K562 (cell line): Measurements from ENCODE around the gene BACE2. TPM values are rescaled to one million over a fixed set of nuclear protein-coding genes. Genes with fewer than 3 reads are reported as not detected.

Experiments
- ATAC-seq: fragments of 200-7000 bp; cut with Tn5 transposase; 3 replicates; pipeline ENCODE4 v1.9.1; 2020; ENCODE audit warnings: moderate library complexity
- BruUV-seq: library from RNA; stranded (reverse); fragments of 400-500 nt; replicated peaks from 2 replicates; lab custom pipeline; 2021; lab: Mats Ljungman, UMichigan
- CTCF ChIA-PET: fragments of 300-600 bp; formaldehyde crosslinking; extraction: SDS; loops from one replicate; lab custom pipeline; 2021; ENCODE audit warnings: low intra/inter-chr PET ratio; lab: Yijun Ruan, JAX
- POLR2A ChIA-PET: fragments of 300-600, 350-650 bp; sonication (Branson Sonifier 250); formaldehyde crosslinking; extraction: SDS; loops from one replicate; lab custom pipeline; 2021; ENCODE audit warnings: antibody characterized with exemption, inconsistent platforms; lab: Yijun Ruan, JAX
- DNase-seq, 4 experiments: peaks; one replicate each; pipeline versions ENCODE4 v3.0.0 to v3.0.0-alpha.2; 2011 to 2018; ENCODE audit warnings: low spot score in 3 of 4, mixed read lengths in 3 of 4; ENCODE audit errors: extremely low read depth in 1 of 4
- FAIRE-seq: peaks from 2 replicates; lab custom pipeline; 2011; peaks lifted over from hg19 to GRCh38; lab: Jason Lieb, UNC
- H2AFZ ChIP-seq: 2 replicates; pipeline ENCODE4 v1.6.0; 2011; ENCODE audit warnings: low read depth, low read length, control low read depth, inconsistent platforms
- H3K27ac ChIP-seq: fragments of 200-600 bp; 3 replicates; pipeline ENCODE4 v1.8.0; 2011; ENCODE audit warnings: low read depth, mild to moderate bottlenecking, control low read depth, inconsistent platforms, low read length, moderate library complexity, mixed read lengths; ENCODE audit errors: extremely low read depth
- H3K27me3 ChIP-seq, 2 experiments: fragments of 300-600 bp in 1 of 2; 2 replicates in 1 of 2; 3 replicates in 1 of 2; pipeline versions ENCODE4 v1.6.0 to v1.8.0; 2011; ENCODE audit warnings: inconsistent platforms in 2 of 2, low read length in 2 of 2, mild to moderate bottlenecking in 1 of 2, mixed read lengths in 1 of 2, moderate library complexity in 1 of 2; ENCODE audit not compliant: control insufficient read depth in 2 of 2, insufficient read depth in 2 of 2
- H3K36me3 ChIP-seq: fragments of 300-600 bp; 3 replicates; pipeline ENCODE4 v1.8.0; 2011; ENCODE audit warnings: mild to moderate bottlenecking, low read length, inconsistent platforms; ENCODE audit not compliant: control insufficient read depth, insufficient read depth
- H3K4me1 ChIP-seq, 2 experiments: fragments of 200-600 bp in 1 of 2; replicated peaks in 1 of 2; 2 replicates in 1 of 2; 3 replicates in 1 of 2; pipeline versions ENCODE4 v1.5.1 to v1.8.0; 2011; ENCODE audit warnings: inconsistent platforms in 2 of 2, low read length in 2 of 2, mild to moderate bottlenecking in 1 of 2, mixed read lengths in 1 of 2, moderate library complexity in 1 of 2; ENCODE audit not compliant: control insufficient read depth in 2 of 2, insufficient read depth in 2 of 2
- H3K4me2 ChIP-seq: 2 replicates; pipeline ENCODE4 v1.6.1; 2011; ENCODE audit warnings: low read length, control low read depth, inconsistent platforms, mixed read lengths; ENCODE audit not compliant: insufficient read depth
- H3K4me3 ChIP-seq: fragments of 200-600 bp; sonication (generic), shearing (Covaris generic); 2 replicates; pipeline ENCODE4 v1.5.1; 2016; ENCODE audit warnings: control low read depth, inconsistent platforms
- H3K79me2 ChIP-seq: fragments of 200-600 bp; 3 replicates; pipeline ENCODE4 v1.8.0; 2011; ENCODE audit warnings: low read length, inconsistent platforms; ENCODE audit not compliant: control insufficient read depth, insufficient read depth
- H3K9ac ChIP-seq, 2 experiments: 2 replicates each; pipeline versions ENCODE4 v1.6.0 to v1.6.1; 2011; ENCODE audit warnings: low read depth in 2 of 2, low read length in 2 of 2, control low read depth in 1 of 2, inconsistent platforms in 1 of 2, mild to moderate bottlenecking in 1 of 2, mixed read lengths in 1 of 2; ENCODE audit not compliant: insufficient read depth in 1 of 2
- H3K9me1 ChIP-seq: one replicate; pipeline ENCODE4 v1.6.0; 2011; ENCODE audit warnings: inconsistent platforms, mild to moderate bottlenecking, low read length, moderate library complexity; ENCODE audit not compliant: control insufficient read depth, insufficient read depth
- H3K9me3 ChIP-seq: replicated peaks from 2 replicates; pipeline ENCODE4 v1.5.1; 2011; ENCODE audit warnings: low read depth, low read length, inconsistent platforms; ENCODE audit not compliant: control insufficient read depth, insufficient read depth
- H4K20me1 ChIP-seq: replicated peaks from 2 replicates; pipeline ENCODE4 v1.6.1; 2011; ENCODE audit warnings: low read length, inconsistent platforms, mixed read lengths; ENCODE audit not compliant: control insufficient read depth, insufficient read depth
- ASH1L ChIP-seq: fragments of 450-650 bp; IDR thresholded peaks from 2 replicates; pipeline ENCODE4 v1.6.1; 2018; ENCODE audit warnings: borderline replicate concordance, mild to moderate bottlenecking, low read depth; ENCODE audit not compliant: partially characterized antibody
- BRF2 ChIP-seq: IDR thresholded peaks from 3 replicates; pipeline ENCODE4 v1.6.1; 2011; ENCODE audit warnings: borderline replicate concordance, mild to moderate bottlenecking; ENCODE audit not compliant: insufficient read length, insufficient read depth
- GTF2E2 ChIP-seq: fragments of 200-800 bp; sonication (Bioruptor generic); IDR thresholded peaks from 2 replicates; pipeline ENCODE4 v1.6.1; 2016; ENCODE audit warnings: missing genetic modification characterization, missing compliant biosample characterization
- MCM5 ChIP-seq: fragments of 450-650 bp; IDR thresholded peaks from 2 replicates; pipeline ENCODE4 v1.6.1; 2016; ENCODE audit warnings: low read depth
- SIN3A ChIP-seq, 2 experiments: fragments of 150-350 bp in 1 of 2; IDR thresholded peaks; 2 replicates each; pipeline ENCODE4 v1.6.1; 2011 to 2016; ENCODE audit warnings: borderline replicate concordance in 2 of 2, low read depth in 2 of 2, low read length in 2 of 2, mild to moderate bottlenecking in 2 of 2, moderate library complexity in 2 of 2; ENCODE audit not compliant: control insufficient read depth in 1 of 2
- TAF9B ChIP-seq: fragments of 450-650 bp; IDR thresholded peaks from 2 replicates; pipeline ENCODE4 v1.6.1; 2018; ENCODE audit warnings: mild to moderate bottlenecking; ENCODE audit not compliant: partially characterized antibody
- ZNF23 ChIP-seq: fragments of 250-450 bp; sonication (Bioruptor Pico); IDR thresholded peaks from 2 replicates; pipeline ENCODE4 v1.4.0; 2020; ENCODE audit warnings: mild to moderate bottlenecking
- ZNF407 ChIP-seq: fragments of 450-650 bp; IDR thresholded peaks from 2 replicates; pipeline ENCODE4 v1.6.1; 2016; ENCODE audit warnings: low read depth
- ZNF449 ChIP-seq: fragments of 250-450 bp; sonication (Bioruptor Pico); IDR thresholded peaks from 2 replicates; pipeline ENCODE4 v1.8.0; 2022; ENCODE audit warnings: moderate library complexity, mild to moderate bottlenecking, inconsistent platforms
- WGBS: fragments of 100-300 bp; shearing (Covaris generic); methylation state at CpG from one replicate; pipeline ENCODE4 v1.1.6; 2016; ENCODE audit warnings: low coverage, mixed read lengths; ENCODE audit not compliant: insufficient coverage; ENCODE audit errors: missing lambda C conversion rate; 5-methylcytosine and 5-hydroxymethylcytosine counted together
- in situ Hi-C: fragments of 300-500 bp; cut with MboI; formaldehyde crosslinking; loops from 4 replicates; pipeline ENCODE4 v1.15.0; 2018; ENCODE audit warnings: inconsistent platforms, mixed read lengths
- intact Hi-C: fragments of 100-400 bp; cut with micrococcal nuclease; formaldehyde crosslinking; loops from 2 replicates; pipeline ENCODE4 v1.14.2; 2022
- polyA plus RNA-seq, 8 experiments: library from polyadenylated mRNA; depleted of rRNA in 4 of 8; stranded (reverse) in 5 of 8; unstranded in 3 of 8; fragments of >200 nt; fragmentation: Nextera tagmentation in 2 of 8; fragmentation: Illumina TruSeq in 1 of 8; extraction: Ambion mirVana in 2 of 8; extraction: Trizol in 1 of 8; gene quantifications; 2 replicates each; pipeline versions ENCODE4 v1.2.1 to v1.2.3, GENCODE V29; 2011 to 2014; ENCODE audit warnings: inconsistent platforms in 1 of 8, missing spikeins in 1 of 8
- total RNA-seq, 7 experiments: library from RNA; depleted of rRNA in 6 of 7; stranded (reverse); fragments of >200 nt in 6 of 7; fragmentation: Illumina TruSeq in 2 of 7; extraction: Trizol in 2 of 7; gene quantifications; 2 replicates each; pipeline versions ENCODE4 v1.2.1 to v1.2.3, GENCODE V29; 2011 to 2021; ENCODE audit warnings: low replicate concordance in 1 of 7

BACE2 gene
- total and polyA plus RNA-seq, 9 of the 15 experiments (the other 6 are each of a cell fraction or from before 2014, with no cell fraction given), result 0.05 to 0.24 (median 0.15) TPM; not detected in 2

GRCh38 chr21:41183575-41183974, 15.6 kb downstream of the BACE2 start:
- intact Hi-C loops, result no loop called here
- no peak overlapping the region for H3K4me2 ChIP-seq
- H3K27ac ChIP-seq, result no peak overlapping the region
- CTCF ChIA-PET, result no interaction called here
- H3K4me1 ChIP-seq, result no peaks in the 10 kb centered on the region
- no peaks in the 10 kb centered on the region for H3K79me2 ChIP-seq
- no peaks in the 10 kb centered on the region for H3K36me3 ChIP-seq
- 0% methylated on average over 4 of the region's 4 CpGs for WGBS
- H2AFZ ChIP-seq, result no peak overlapping the region
- in situ Hi-C loops, result no loop called here
- no peak overlapping the region for H3K4me3 ChIP-seq
- H4K20me1 ChIP-seq, result no peaks in the 10 kb centered on the region; the same call in 1 of the 2 replicates
- DNase-seq, result no peak
- no TSS peak for BruUV-seq
- no peak for ATAC-seq
- POLR2A ChIA-PET, result interaction anchor here (1.0 kb wide), 1 partner anchor 8 kb away, joined by 4 read pairs; no protein-coding TSS in a partner anchor
- H3K9me1 ChIP-seq, result no peaks in the 10 kb centered on the region
- no peaks in the 10 kb centered on the region for H3K27me3 ChIP-seq
- no peak overlapping the region for H3K9ac ChIP-seq
- H3K9me3 ChIP-seq, result no peaks in the 10 kb centered on the region
- no peak for FAIRE-seq
- TF ChIP-seq ZNF449 (CRISPR knock-in tag) (no peak), ZNF23 (no peak), SIN3A (IDR thresholded peaks at IDR 0.05; ENCODE audit: borderline replicate concordance in 2 of 2, control insufficient read depth in 1 of 2, low read depth in 2 of 2, low read length in 2 of 2) (no peak), ASH1L (no peak), TAF9B (no peak), ZNF407 (no peak), GTF2E2 (tag) (no peak), BRF2 (no peak), MCM5 (no peak)
